H9 (cell line): ENCODE measurements around the gene ABCG1. TPM values are rescaled to one million over a fixed set of nuclear protein-coding genes. Genes with fewer than 3 reads are reported as not detected.

Experiments used
- DNase-seq: peaks from one replicate; pipeline ENCODE4 v3.0.0-alpha.2; 2017
- H2AFZ ChIP-seq: one replicate; pipeline ENCODE4 v1.6.1; 2013; ENCODE audit warnings: mild to moderate bottlenecking, low read length, control low read depth, moderate library complexity
- H2AK5ac ChIP-seq: 2 replicates; pipeline ENCODE4 v1.6.1; 2013; ENCODE audit warnings: low read length, control low read depth, mixed read lengths; ENCODE audit not compliant: insufficient read length
- H2BK120ac ChIP-seq: one replicate; pipeline ENCODE4 v1.6.1; 2013; ENCODE audit warnings: low read depth, mild to moderate bottlenecking, low read length, control low read depth, inconsistent platforms; ENCODE audit not compliant: poor library complexity, severe bottlenecking
- H2BK12ac ChIP-seq: 2 replicates; pipeline ENCODE4 v1.6.1; 2013; ENCODE audit warnings: low read length, control low read depth, mixed read lengths, low read depth; ENCODE audit not compliant: insufficient read length
- H2BK15ac ChIP-seq: 2 replicates; pipeline ENCODE4 v1.6.1; 2013; ENCODE audit warnings: low read depth, low read length, control low read depth
- H2BK20ac ChIP-seq: one replicate; pipeline ENCODE4 v1.6.1; 2013; ENCODE audit warnings: low read depth, mild to moderate bottlenecking, low read length, control low read depth, inconsistent platforms; ENCODE audit not compliant: poor library complexity, severe bottlenecking
- H2BK5ac ChIP-seq: 2 replicates; pipeline ENCODE4 v1.6.1; 2013; ENCODE audit warnings: low read length, control low read depth, mixed read lengths; ENCODE audit not compliant: insufficient read length
- H3K14ac ChIP-seq: 2 replicates; pipeline ENCODE4 v1.6.1; 2013; ENCODE audit warnings: low read length, control low read depth; ENCODE audit not compliant: insufficient read depth
- H3K18ac ChIP-seq: 2 replicates; pipeline ENCODE4 v1.6.1; 2013; ENCODE audit warnings: low read depth, mild to moderate bottlenecking, mixed read lengths, low read length, control low read depth; ENCODE audit not compliant: insufficient read length
- H3K23ac ChIP-seq: 2 replicates; pipeline ENCODE4 v1.6.1; 2013; ENCODE audit warnings: low read length, control low read depth, mixed read lengths, low read depth; ENCODE audit not compliant: insufficient read length
- H3K23me2 ChIP-seq: 2 replicates; pipeline ENCODE4 v1.6.1; 2013; ENCODE audit warnings: low read depth, mild to moderate bottlenecking, mixed read lengths, low read length, control low read depth; ENCODE audit not compliant: insufficient read length, poor library complexity, severe bottlenecking
- H3K27ac ChIP-seq: 2 replicates; pipeline ENCODE4 v1.5.1; 2013; ENCODE audit warnings: low read length, control low read depth, mixed read lengths, low read depth; ENCODE audit not compliant: insufficient read length
- H3K27me3 ChIP-seq: 2 replicates; pipeline ENCODE4 v1.6.1; 2013; ENCODE audit warnings: low read length, control low read depth, inconsistent platforms; ENCODE audit not compliant: insufficient read depth
- H3K4ac ChIP-seq: 2 replicates; pipeline ENCODE4 v1.6.1; 2013; ENCODE audit warnings: low read depth, mild to moderate bottlenecking, control low read depth, inconsistent platforms, low read length, moderate library complexity
- H3K4me1 ChIP-seq: 2 replicates; pipeline ENCODE4 v1.6.1; 2013; ENCODE audit warnings: low read length, control low read depth, inconsistent platforms; ENCODE audit not compliant: insufficient read depth
- H3K4me2 ChIP-seq: 2 replicates; pipeline ENCODE4 v1.6.1; 2013; ENCODE audit warnings: low read length, control low read depth, mixed read lengths; ENCODE audit not compliant: insufficient read length, insufficient read depth
- H3K56ac ChIP-seq: 2 replicates; pipeline ENCODE4 v1.6.1; 2013; ENCODE audit warnings: low read depth, mild to moderate bottlenecking, mixed read lengths, low read length, control low read depth; ENCODE audit not compliant: insufficient read length
- H3K79me1 ChIP-seq: 2 replicates; pipeline ENCODE4 v1.6.1; 2013; ENCODE audit warnings: low read depth, mild to moderate bottlenecking, moderate library complexity, low read length, control low read depth, inconsistent platforms; ENCODE audit not compliant: insufficient read depth, poor library complexity, severe bottlenecking
- H3K79me2 ChIP-seq: 2 replicates; pipeline ENCODE4 v1.6.1; 2013; ENCODE audit warnings: low read length, control low read depth, inconsistent platforms; ENCODE audit not compliant: insufficient read depth
- H3K9ac ChIP-seq: 2 replicates; pipeline ENCODE4 v1.6.1; 2013; ENCODE audit warnings: low read length, control low read depth, mixed read lengths; ENCODE audit not compliant: insufficient read length; ENCODE audit errors: extremely low read depth
- H3K9me3 ChIP-seq: one replicate; pipeline ENCODE4 v1.6.1; 2013; ENCODE audit warnings: low read depth, low read length, inconsistent platforms; ENCODE audit not compliant: control insufficient read depth
- H3T11ph ChIP-seq: one replicate; pipeline ENCODE4 v1.6.1; 2013; ENCODE audit warnings: mild to moderate bottlenecking, low read length, control low read depth, inconsistent platforms
- H4K20me1 ChIP-seq: one replicate; pipeline ENCODE4 v1.6.1; 2013; ENCODE audit not compliant: control insufficient read depth, insufficient read length, insufficient read depth
- H4K5ac ChIP-seq: 2 replicates; pipeline ENCODE4 v1.6.1; 2013; ENCODE audit warnings: low read depth, mild to moderate bottlenecking, mixed read lengths, low read length, control low read depth; ENCODE audit not compliant: insufficient read length
- H4K8ac ChIP-seq: replicated peaks from 2 replicates; pipeline ENCODE4 v1.6.1; 2013; ENCODE audit warnings: low read length, control low read depth, mixed read lengths, low read depth; ENCODE audit not compliant: insufficient read length
- H4K91ac ChIP-seq: 2 replicates; pipeline ENCODE4 v1.6.1; 2013; ENCODE audit warnings: low read depth, mild to moderate bottlenecking, moderate library complexity, mixed read lengths, low read length, control low read depth; ENCODE audit not compliant: insufficient read length
- H3K27ac Mint-ChIP-seq, 3 experiments: 2 replicates in 2 of 3; 3 replicates in 1 of 3; pipeline ENCODE4 v1.8.0; 2020 to 2021; ENCODE audit warnings: mixed read lengths in 3 of 3, mild to moderate bottlenecking in 1 of 3, moderate library complexity in 1 of 3
- H3K27me3 Mint-ChIP-seq: 2 replicates; pipeline ENCODE4 v1.8.0; 2021; ENCODE audit warnings: low read depth, mild to moderate bottlenecking, moderate library complexity, mixed read lengths
- H3K36me3 Mint-ChIP-seq, 3 experiments: 2 replicates in 2 of 3; 3 replicates in 1 of 3; pipeline ENCODE4 v1.8.0; 2020 to 2021; ENCODE audit warnings: low read depth in 3 of 3, mixed read lengths in 3 of 3; ENCODE audit not compliant: insufficient read depth in 1 of 3
- H3K4me1 Mint-ChIP-seq, 2 experiments: 2 replicates each; pipeline ENCODE4 v1.8.0; 2020; ENCODE audit warnings: mixed read lengths in 2 of 2
- H3K4me3 Mint-ChIP-seq, 2 experiments: 2 replicates in 1 of 2; 3 replicates in 1 of 2; pipeline ENCODE4 v1.8.0; 2020 to 2021; ENCODE audit warnings: mild to moderate bottlenecking in 2 of 2, mixed read lengths in 2 of 2, moderate library complexity in 1 of 2
- H3K9me3 Mint-ChIP-seq, 2 experiments: 2 replicates in 1 of 2; 3 replicates in 1 of 2; pipeline ENCODE4 v1.8.0; 2020; ENCODE audit warnings: mild to moderate bottlenecking in 2 of 2, mixed read lengths in 2 of 2, moderate library complexity in 1 of 2
- CTCF ChIP-seq: fragments of 200-600 bp; sonication (generic); conservative IDR thresholded peaks from 3 replicates; pipeline ENCODE4 v1.8.0; 2021; ENCODE audit warnings: antibody characterized with exemption, mild to moderate bottlenecking
- WGBS: extraction: QIAGEN DNeasy Blood & Tissue Kit; methylation state at CpG from one replicate; pipeline ENCODE4 v1.1.7; 2013; ENCODE audit warnings: missing lambda C conversion rate, low lambda C conversion rate, mixed read lengths; ENCODE audit not compliant: insufficient read length; ENCODE audit errors: extremely low coverage; 5-methylcytosine and 5-hydroxymethylcytosine counted together
- total RNA-seq: library from RNA; stranded (reverse); gene quantifications from 2 replicates; pipeline ENCODE4 v1.2.1, GENCODE V29; 2021

The ABCG1 gene
- total RNA-seq, 1 experiment from 2014 or later: 0.83 TPM

GRCh38 chr21:42235593-42235992 lies 16.7 kb downstream of the ABCG1 start:
- H3K4ac ChIP-seq: no peak overlapping the region
- no peaks in the 10 kb centered on the region for H3K79me2 ChIP-seq
- no peak overlapping the region for H2BK120ac ChIP-seq
- H3K23ac ChIP-seq: no peak overlapping the region
- H3K9me3 ChIP-seq: no peaks in the 10 kb centered on the region
- no peak overlapping the region for H3K9ac ChIP-seq
- H3K4me1 ChIP-seq: no peaks in the 10 kb centered on the region; the same call in 1 of the 2 replicates
- no peaks in the 10 kb centered on the region for H4K20me1 ChIP-seq
- H4K91ac ChIP-seq: no peak overlapping the region
- H2BK5ac ChIP-seq: no peak overlapping the region
- no peak for DNase-seq
- H2BK12ac ChIP-seq: no peak overlapping the region
- H4K8ac ChIP-seq: no peak overlapping the region
- no peak overlapping the region for H3T11ph ChIP-seq
- Mint-ChIP-seq H3K4me1 (peaks cover 33 to 50% of the 10 kb centered on the region in 2 experiments), H3K27ac (no peak overlapping the region; a peak in 1 of 7 replicates), H3K9me3 (no peaks in the 10 kb centered on the region), H3K27me3 (peaks cover 73% of the 10 kb centered on the region), H3K36me3 (no peaks in the 10 kb centered on the region), H3K4me3 (peak overlapping the region; percentile 57 to 72; a peak in 4 of 5 replicates)
- no peak overlapping the region for H3K56ac ChIP-seq
- no peak overlapping the region for H2BK15ac ChIP-seq
- H3K14ac ChIP-seq: no peak overlapping the region
- no peak overlapping the region for H2BK20ac ChIP-seq
- H2AK5ac ChIP-seq: no peak overlapping the region
- no peak overlapping the region for H3K4me2 ChIP-seq
- no peaks in the 10 kb centered on the region for H3K23me2 ChIP-seq
- H3K27me3 ChIP-seq: peaks cover 8% of the 10 kb centered on the region; the same call in 1 of the 2 replicates
- H3K79me1 ChIP-seq: no peaks in the 10 kb centered on the region
- TF ChIP-seq CTCF: no peak
- no peak overlapping the region for H3K18ac ChIP-seq
- H4K5ac ChIP-seq: no peak overlapping the region
- H3K27ac ChIP-seq: no peak overlapping the region
- 100% methylated on average over 2 of the region's 9 CpGs for WGBS
- H2AFZ ChIP-seq: no peak overlapping the region
